ENCODE data around the gene RAB39A.

- no peak for TF ChIP-seq CTCF (IDR thresholded peaks at IDR 0.05)
- no peak for TF ChIP-seq ZFX (IDR thresholded peaks at IDR 0.05; ENCODE audit: borderline replicate concordance)
These were observed 1.5 kb downstream of the RAB39A start for GRCh38 chr11:107929611-107930200.

Measured in 22Rv1 (cell line).